ENCODE data around the gene JARID2. TPM values are rescaled to one million over a fixed set of nuclear protein-coding genes. Genes with fewer than 3 reads are reported as not detected.

The JARID2 gene
- total and polyA plus RNA-seq, 9 of the 15 experiments (the other 6 are each of a cell fraction or from before 2014, with no cell fraction given), result 5.0 to 29.0 (median 15.6) TPM

DNA sequence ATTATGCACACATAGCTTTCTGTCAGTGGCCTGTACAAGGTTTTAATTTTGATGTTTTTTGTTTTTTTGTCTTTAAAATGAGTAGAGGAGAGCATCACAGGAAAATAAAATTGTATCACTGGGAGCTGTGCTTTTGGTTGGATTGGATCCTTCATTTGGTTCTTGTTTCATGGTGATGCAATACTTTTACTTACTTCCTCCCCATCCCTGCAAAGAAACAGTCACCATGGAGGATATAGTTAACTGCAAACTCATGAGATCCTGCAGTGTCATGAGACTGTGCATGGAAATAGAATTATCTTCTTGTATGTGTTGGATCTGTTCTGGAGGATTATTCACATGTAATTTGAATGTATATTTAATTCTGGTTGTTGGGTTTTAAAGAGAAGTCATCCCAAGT is 122.3 kb downstream of the JARID2 start:
- ATAC-seq (peak; percentile 58), FAIRE-seq (no peak), DNase-seq (ENCODE audit: extremely low read depth in 1 of 4, low spot score in 3 of 4) (peak in 1 of 4 experiments; percentile 36)
- ChIA-PET POLR2A (interaction anchor here (0.6 to 3.0 kb wide), 6 partner anchors 10 to 1705 kb away, joined by 3 to 12 read pairs (median 4); no protein-coding TSS in a partner anchor), CTCF (ENCODE audit: low intra/inter-chr PET ratio) (no interaction called here)
- peaks cover 98% of the 10 kb centered on the region for H3K79me2 ChIP-seq (ENCODE audit: control insufficient read depth, insufficient read depth, low read length)
- peaks cover 57% of the 10 kb centered on the region for H4K20me1 ChIP-seq (replicated peaks; ENCODE audit: control insufficient read depth, insufficient read depth, low read length)
- no TSS peak for BruUV-seq (replicated peaks)
- no peak overlapping the region; the same call in 1 of the 2 replicates for H3K4me2 ChIP-seq (ENCODE audit: insufficient read depth, low read length)
- H2AFZ ChIP-seq (ENCODE audit: low read depth, low read length), result no peak overlapping the region
- peaks cover 13 to 67% of the 10 kb centered on the region in 2 experiments for H3K4me1 ChIP-seq (replicated peaks in 1 of 2; ENCODE audit: control insufficient read depth in 2 of 2, insufficient read depth in 2 of 2, low read length in 2 of 2)
- in situ Hi-C loops (cut with MboI) (no loop called here), intact Hi-C loops (cut with micrococcal nuclease) (no loop called here)
- peaks cover 6% of the 10 kb centered on the region; the same call in 1 of the 3 replicates for H3K36me3 ChIP-seq (ENCODE audit: control insufficient read depth, insufficient read depth, low read length)
- no peak overlapping the region for H3K9ac ChIP-seq (ENCODE audit: insufficient read depth in 1 of 2, low read depth in 2 of 2, low read length in 2 of 2)
- no peak overlapping the region for H3K4me3 ChIP-seq
- H3K27me3 ChIP-seq (ENCODE audit: control insufficient read depth in 2 of 2, insufficient read depth in 2 of 2, low read length in 2 of 2), result no peaks in the 10 kb centered on the region
- no peaks in the 10 kb centered on the region for H3K9me3 ChIP-seq (replicated peaks; ENCODE audit: control insufficient read depth, insufficient read depth, low read depth, low read length)
- no peaks in the 10 kb centered on the region for H3K9me1 ChIP-seq (ENCODE audit: control insufficient read depth, insufficient read depth, low read length)
- no peak overlapping the region for H3K27ac ChIP-seq (ENCODE audit: extremely low read depth, low read depth, low read length)
- TF ChIP-seq EP300 (IDR thresholded peaks at IDR 0.05; ENCODE audit: low read length) (peak; percentile 52), SPI1 (IDR thresholded peaks at IDR 0.05; ENCODE audit: borderline replicate concordance, low read depth, low read length) (peak; percentile 69; the same call in 1 of the 2 replicates), TRIM24 (IDR thresholded peaks at IDR 0.05) (0 out of 4 replicates have a peak, but pooled peaks of 1 of the 2 experiments have one; percentile 35), JUND (IDR thresholded peaks at IDR 0.05; ENCODE audit: borderline replicate concordance, low read depth, low read length) (peak; percentile 85), JUND (tag; IDR thresholded peaks at IDR 0.05; ENCODE audit: borderline replicate concordance, low read depth, low read length) (peak; percentile 79), MAFK (IDR thresholded peaks at IDR 0.05; ENCODE audit: low read length) (peak; percentile 52; the same call in 1 of the 2 replicates), PPARD (CRISPR knock-in tag; IDR thresholded peaks at IDR 0.05) (no peak), RFX1 (IDR thresholded peaks at IDR 0.05) (peak; percentile 41; the same call in 1 of the 2 replicates), HLTF (IDR thresholded peaks at IDR 0.05) (no peak), JUNB (CRISPR knock-in tag; conservative IDR thresholded peaks at IDR 0.05) (peak; percentile 63), SMARCA4 (IDR thresholded peaks at IDR 0.05) (0 out of 2 replicates have a peak, but pooled peaks have one; percentile 43), HDAC2 (IDR thresholded peaks at IDR 0.05) (0 out of 2 replicates have a peak, but pooled peaks have one; percentile 36), RCOR1 (IDR thresholded peaks at IDR 0.05; ENCODE audit: borderline replicate concordance in 1 of 2, low read depth in 2 of 2, low read length in 2 of 2) (peak in 1 of 2 experiments; percentile 74; a peak in 1 of 4 replicates), NRF1 (conservative IDR thresholded peaks at IDR 0.05 in 1 of 2, IDR thresholded peaks at IDR 0.05 in 1 of 2) (no peak), ZBTB1 (CRISPR knock-in tag; IDR thresholded peaks at IDR 0.05; ENCODE audit: borderline replicate concordance, low read depth) (no peak), ZC3H8 (IDR thresholded peaks at IDR 0.05) (no peak), ZBTB34 (CRISPR knock-in tag; IDR thresholded peaks at IDR 0.05) (no peak)
- TF ChIP-seq, protein P1, sequence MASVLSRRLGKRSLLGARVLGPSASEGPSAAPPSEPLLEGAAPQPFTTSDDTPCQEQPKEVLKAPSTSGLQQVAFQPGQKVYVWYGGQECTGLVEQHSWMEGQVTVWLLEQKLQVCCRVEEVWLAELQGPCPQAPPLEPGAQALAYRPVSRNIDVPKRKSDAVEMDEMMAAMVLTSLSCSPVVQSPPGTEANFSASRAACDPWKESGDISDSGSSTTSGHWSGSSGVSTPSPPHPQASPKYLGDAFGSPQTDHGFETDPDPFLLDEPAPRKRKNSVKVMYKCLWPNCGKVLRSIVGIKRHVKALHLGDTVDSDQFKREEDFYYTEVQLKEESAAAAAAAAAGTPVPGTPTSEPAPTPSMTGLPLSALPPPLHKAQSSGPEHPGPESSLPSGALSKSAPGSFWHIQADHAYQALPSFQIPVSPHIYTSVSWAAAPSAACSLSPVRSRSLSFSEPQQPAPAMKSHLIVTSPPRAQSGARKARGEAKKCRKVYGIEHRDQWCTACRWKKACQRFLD (CRISPR knock-in tag; IDR thresholded peaks at IDR 0.05), result 0 out of 2 replicates have a peak, but pooled peaks have one; percentile 22
- TF ChIP-seq, protein P2, sequence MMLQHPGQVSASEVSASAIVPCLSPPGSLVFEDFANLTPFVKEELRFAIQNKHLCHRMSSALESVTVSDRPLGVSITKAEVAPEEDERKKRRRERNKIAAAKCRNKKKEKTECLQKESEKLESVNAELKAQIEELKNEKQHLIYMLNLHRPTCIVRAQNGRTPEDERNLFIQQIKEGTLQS (IDR thresholded peaks at IDR 0.05), result peak; percentile 99
- TF ChIP-seq, protein P2 (CRISPR knock-in tag; conservative IDR thresholded peaks at IDR 0.05), result peak; percentile 55; the same call in 1 of the 2 replicates
- TF ChIP-seq, protein P3, sequence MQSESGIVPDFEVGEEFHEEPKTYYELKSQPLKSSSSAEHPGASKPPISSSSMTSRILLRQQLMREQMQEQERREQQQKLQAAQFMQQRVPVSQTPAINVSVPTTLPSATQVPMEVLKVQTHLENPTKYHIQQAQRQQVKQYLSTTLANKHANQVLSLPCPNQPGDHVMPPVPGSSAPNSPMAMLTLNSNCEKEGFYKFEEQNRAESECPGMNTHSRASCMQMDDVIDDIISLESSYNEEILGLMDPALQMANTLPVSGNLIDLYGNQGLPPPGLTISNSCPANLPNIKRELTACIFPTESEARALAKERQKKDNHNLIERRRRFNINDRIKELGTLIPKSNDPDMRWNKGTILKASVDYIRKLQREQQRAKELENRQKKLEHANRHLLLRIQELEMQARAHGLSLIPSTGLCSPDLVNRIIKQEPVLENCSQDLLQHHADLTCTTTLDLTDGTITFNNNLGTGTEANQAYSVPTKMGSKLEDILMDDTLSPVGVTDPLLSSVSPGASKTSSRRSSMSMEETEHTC (IDR thresholded peaks at IDR 0.05), result no peak

Data from K562 (cell line).